H9 (cell line): ENCODE results near the gene C10orf105. TPM values are rescaled to one million over a fixed set of nuclear protein-coding genes. Genes with fewer than 3 reads are reported as not detected.

ENCODE experiments used
- DNase-seq: peaks from one replicate; pipeline ENCODE4 v3.0.0-alpha.2; 2017
- H2AFZ ChIP-seq: one replicate; pipeline ENCODE4 v1.6.1; 2013; ENCODE audit warnings: mild to moderate bottlenecking, low read length, control low read depth, moderate library complexity
- H2AK5ac ChIP-seq: 2 replicates; pipeline ENCODE4 v1.6.1; 2013; ENCODE audit warnings: low read length, control low read depth, mixed read lengths; ENCODE audit not compliant: insufficient read length
- H2BK120ac ChIP-seq: one replicate; pipeline ENCODE4 v1.6.1; 2013; ENCODE audit warnings: low read depth, mild to moderate bottlenecking, low read length, control low read depth, inconsistent platforms; ENCODE audit not compliant: poor library complexity, severe bottlenecking
- H2BK12ac ChIP-seq: 2 replicates; pipeline ENCODE4 v1.6.1; 2013; ENCODE audit warnings: low read length, control low read depth, mixed read lengths, low read depth; ENCODE audit not compliant: insufficient read length
- H2BK15ac ChIP-seq: 2 replicates; pipeline ENCODE4 v1.6.1; 2013; ENCODE audit warnings: low read depth, low read length, control low read depth
- H2BK20ac ChIP-seq: one replicate; pipeline ENCODE4 v1.6.1; 2013; ENCODE audit warnings: low read depth, mild to moderate bottlenecking, low read length, control low read depth, inconsistent platforms; ENCODE audit not compliant: poor library complexity, severe bottlenecking
- H2BK5ac ChIP-seq: 2 replicates; pipeline ENCODE4 v1.6.1; 2013; ENCODE audit warnings: low read length, control low read depth, mixed read lengths; ENCODE audit not compliant: insufficient read length
- H3K14ac ChIP-seq: 2 replicates; pipeline ENCODE4 v1.6.1; 2013; ENCODE audit warnings: low read length, control low read depth; ENCODE audit not compliant: insufficient read depth
- H3K18ac ChIP-seq: 2 replicates; pipeline ENCODE4 v1.6.1; 2013; ENCODE audit warnings: low read depth, mild to moderate bottlenecking, mixed read lengths, low read length, control low read depth; ENCODE audit not compliant: insufficient read length
- H3K23ac ChIP-seq: 2 replicates; pipeline ENCODE4 v1.6.1; 2013; ENCODE audit warnings: low read length, control low read depth, mixed read lengths, low read depth; ENCODE audit not compliant: insufficient read length
- H3K23me2 ChIP-seq: 2 replicates; pipeline ENCODE4 v1.6.1; 2013; ENCODE audit warnings: low read depth, mild to moderate bottlenecking, mixed read lengths, low read length, control low read depth; ENCODE audit not compliant: insufficient read length, poor library complexity, severe bottlenecking
- H3K27ac ChIP-seq: 2 replicates; pipeline ENCODE4 v1.5.1; 2013; ENCODE audit warnings: low read length, control low read depth, mixed read lengths, low read depth; ENCODE audit not compliant: insufficient read length
- H3K27me3 ChIP-seq: 2 replicates; pipeline ENCODE4 v1.6.1; 2013; ENCODE audit warnings: low read length, control low read depth, inconsistent platforms; ENCODE audit not compliant: insufficient read depth
- H3K4ac ChIP-seq: 2 replicates; pipeline ENCODE4 v1.6.1; 2013; ENCODE audit warnings: low read depth, mild to moderate bottlenecking, control low read depth, inconsistent platforms, low read length, moderate library complexity
- H3K4me1 ChIP-seq: 2 replicates; pipeline ENCODE4 v1.6.1; 2013; ENCODE audit warnings: low read length, control low read depth, inconsistent platforms; ENCODE audit not compliant: insufficient read depth
- H3K4me2 ChIP-seq: 2 replicates; pipeline ENCODE4 v1.6.1; 2013; ENCODE audit warnings: low read length, control low read depth, mixed read lengths; ENCODE audit not compliant: insufficient read length, insufficient read depth
- H3K56ac ChIP-seq: 2 replicates; pipeline ENCODE4 v1.6.1; 2013; ENCODE audit warnings: low read depth, mild to moderate bottlenecking, mixed read lengths, low read length, control low read depth; ENCODE audit not compliant: insufficient read length
- H3K79me1 ChIP-seq: 2 replicates; pipeline ENCODE4 v1.6.1; 2013; ENCODE audit warnings: low read depth, mild to moderate bottlenecking, moderate library complexity, low read length, control low read depth, inconsistent platforms; ENCODE audit not compliant: insufficient read depth, poor library complexity, severe bottlenecking
- H3K79me2 ChIP-seq: 2 replicates; pipeline ENCODE4 v1.6.1; 2013; ENCODE audit warnings: low read length, control low read depth, inconsistent platforms; ENCODE audit not compliant: insufficient read depth
- H3K9ac ChIP-seq: 2 replicates; pipeline ENCODE4 v1.6.1; 2013; ENCODE audit warnings: low read length, control low read depth, mixed read lengths; ENCODE audit not compliant: insufficient read length; ENCODE audit errors: extremely low read depth
- H3K9me3 ChIP-seq: one replicate; pipeline ENCODE4 v1.6.1; 2013; ENCODE audit warnings: low read depth, low read length, inconsistent platforms; ENCODE audit not compliant: control insufficient read depth
- H3T11ph ChIP-seq: one replicate; pipeline ENCODE4 v1.6.1; 2013; ENCODE audit warnings: mild to moderate bottlenecking, low read length, control low read depth, inconsistent platforms
- H4K20me1 ChIP-seq: one replicate; pipeline ENCODE4 v1.6.1; 2013; ENCODE audit not compliant: control insufficient read depth, insufficient read length, insufficient read depth
- H4K5ac ChIP-seq: 2 replicates; pipeline ENCODE4 v1.6.1; 2013; ENCODE audit warnings: low read depth, mild to moderate bottlenecking, mixed read lengths, low read length, control low read depth; ENCODE audit not compliant: insufficient read length
- H4K8ac ChIP-seq: replicated peaks from 2 replicates; pipeline ENCODE4 v1.6.1; 2013; ENCODE audit warnings: low read length, control low read depth, mixed read lengths, low read depth; ENCODE audit not compliant: insufficient read length
- H4K91ac ChIP-seq: 2 replicates; pipeline ENCODE4 v1.6.1; 2013; ENCODE audit warnings: low read depth, mild to moderate bottlenecking, moderate library complexity, mixed read lengths, low read length, control low read depth; ENCODE audit not compliant: insufficient read length
- H3K27ac Mint-ChIP-seq, 3 experiments: 2 replicates in 2 of 3; 3 replicates in 1 of 3; pipeline ENCODE4 v1.8.0; 2020 to 2021; ENCODE audit warnings: mixed read lengths in 3 of 3, mild to moderate bottlenecking in 1 of 3, moderate library complexity in 1 of 3
- H3K27me3 Mint-ChIP-seq: 2 replicates; pipeline ENCODE4 v1.8.0; 2021; ENCODE audit warnings: low read depth, mild to moderate bottlenecking, moderate library complexity, mixed read lengths
- H3K36me3 Mint-ChIP-seq, 3 experiments: 2 replicates in 2 of 3; 3 replicates in 1 of 3; pipeline ENCODE4 v1.8.0; 2020 to 2021; ENCODE audit warnings: low read depth in 3 of 3, mixed read lengths in 3 of 3; ENCODE audit not compliant: insufficient read depth in 1 of 3
- H3K4me1 Mint-ChIP-seq, 2 experiments: 2 replicates each; pipeline ENCODE4 v1.8.0; 2020; ENCODE audit warnings: mixed read lengths in 2 of 2
- H3K4me3 Mint-ChIP-seq, 2 experiments: 2 replicates in 1 of 2; 3 replicates in 1 of 2; pipeline ENCODE4 v1.8.0; 2020 to 2021; ENCODE audit warnings: mild to moderate bottlenecking in 2 of 2, mixed read lengths in 2 of 2, moderate library complexity in 1 of 2
- H3K9me3 Mint-ChIP-seq, 2 experiments: 2 replicates in 1 of 2; 3 replicates in 1 of 2; pipeline ENCODE4 v1.8.0; 2020; ENCODE audit warnings: mild to moderate bottlenecking in 2 of 2, mixed read lengths in 2 of 2, moderate library complexity in 1 of 2
- CTCF ChIP-seq: fragments of 200-600 bp; sonication (generic); conservative IDR thresholded peaks from 3 replicates; pipeline ENCODE4 v1.8.0; 2021; ENCODE audit warnings: antibody characterized with exemption, mild to moderate bottlenecking
- WGBS: extraction: QIAGEN DNeasy Blood & Tissue Kit; methylation state at CpG from one replicate; pipeline ENCODE4 v1.1.7; 2013; ENCODE audit warnings: missing lambda C conversion rate, low lambda C conversion rate, mixed read lengths; ENCODE audit not compliant: insufficient read length; ENCODE audit errors: extremely low coverage; 5-methylcytosine and 5-hydroxymethylcytosine counted together
- total RNA-seq: library from RNA; stranded (reverse); gene quantifications from 2 replicates; pipeline ENCODE4 v1.2.1, GENCODE V29; 2021

C10orf105 gene
- total RNA-seq, 1 experiment from 2014 or later: 0.26 TPM

DNA sequence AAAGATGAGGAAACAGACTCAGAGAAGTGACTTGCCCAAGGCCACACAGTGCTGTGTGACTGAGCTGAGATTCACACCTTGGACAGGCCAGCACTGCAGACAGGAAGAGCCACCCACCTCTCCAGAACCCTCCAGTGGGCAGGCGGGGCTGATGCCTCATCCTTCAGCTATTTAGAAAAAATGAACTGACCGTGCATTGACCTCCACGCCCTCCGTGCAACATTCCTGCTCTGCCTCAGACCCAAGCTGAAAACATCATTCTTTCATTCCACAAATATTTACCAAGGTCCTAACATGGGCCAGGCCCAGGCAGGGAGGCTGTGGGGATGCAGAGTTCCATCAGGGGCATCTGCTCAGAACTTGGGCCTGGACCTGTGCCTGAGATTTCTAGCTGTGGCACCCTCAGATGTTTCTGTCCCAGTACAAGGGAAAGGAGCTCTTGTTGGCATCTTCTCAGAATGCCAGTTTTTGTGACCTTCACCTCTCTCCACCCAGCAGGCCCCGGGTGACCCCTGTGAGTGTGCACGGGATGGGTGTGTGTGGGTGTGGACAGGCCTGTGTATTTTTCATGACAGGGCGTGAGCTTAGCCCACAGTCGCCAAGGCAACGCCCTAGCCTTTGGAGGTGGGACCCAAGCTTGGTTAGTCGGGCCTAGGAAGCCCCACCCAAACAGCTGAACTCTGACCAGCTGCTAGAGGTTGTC is 47.3 kb upstream of the C10orf105 start:
- H3K27me3 ChIP-seq: no peaks in the 10 kb centered on the region
- H4K5ac ChIP-seq: no peak overlapping the region

More for the DNA sequence above, 47.3 kb upstream of the C10orf105 start:
- H2BK120ac ChIP-seq: no peak overlapping the region
- no peaks in the 10 kb centered on the region for H4K20me1 ChIP-seq
- no peak overlapping the region for H3T11ph ChIP-seq
- peaks cover 0 to 2% of the 10 kb centered on the region in 2 experiments; a peak in 3 of 4 replicates for H3K4me1 Mint-ChIP-seq
- no peak overlapping the region for H2BK15ac ChIP-seq
- H3K27me3 Mint-ChIP-seq: peaks cover 15% of the 10 kb centered on the region
- H3K23ac ChIP-seq: no peak overlapping the region
- no peak overlapping the region for H3K14ac ChIP-seq
- WGBS: no CpG with 5 or more reads among the region's 10 CpGs
- no peaks in the 10 kb centered on the region for H3K9me3 ChIP-seq
- no peaks in the 10 kb centered on the region for H3K23me2 ChIP-seq
- no peak overlapping the region for H2BK12ac ChIP-seq
- no peak overlapping the region for H4K8ac ChIP-seq
- no peak for DNase-seq
- no peak overlapping the region for H3K18ac ChIP-seq
- TF ChIP-seq CTCF: no peak
- H3K4me1 ChIP-seq: no peaks in the 10 kb centered on the region; the same call in 1 of the 2 replicates
- H3K9ac ChIP-seq: no peak overlapping the region
- no peaks in the 10 kb centered on the region for H3K36me3 Mint-ChIP-seq
- no peak overlapping the region for H2AFZ ChIP-seq
- H4K91ac ChIP-seq: no peak overlapping the region
- no peak overlapping the region for H2BK20ac ChIP-seq
- H3K79me2 ChIP-seq: no peaks in the 10 kb centered on the region
- H3K79me1 ChIP-seq: no peaks in the 10 kb centered on the region
- no peak overlapping the region for H2BK5ac ChIP-seq
- H3K4me2 ChIP-seq: no peak overlapping the region
- no peak overlapping the region for H3K4me3 Mint-ChIP-seq
- H3K56ac ChIP-seq: no peak overlapping the region
- no peak overlapping the region for H2AK5ac ChIP-seq
- H3K27ac Mint-ChIP-seq: no peak overlapping the region
- H3K27ac ChIP-seq: no peak overlapping the region
- H3K9me3 Mint-ChIP-seq: no peaks in the 10 kb centered on the region; a peak in 1 of 5 replicates
- no peak overlapping the region for H3K4ac ChIP-seq
